Loucy (cell line): ENCODE results near the gene RALGPS1.

Experiments
- CTCF ChIP-seq: fragments of 200-600 bp; sonication (generic); conservative IDR thresholded peaks from 2 replicates; pipeline ENCODE4 v1.5.1; 2014; ENCODE audit warnings: mild to moderate bottlenecking, antibody characterized with exemption, low read length
- EZH2phosphoT487 ChIP-seq: fragments of 200-600 bp; IDR thresholded peaks from 2 replicates; pipeline ENCODE4 v1.6.1; 2018; ENCODE audit warnings: antibody characterized with exemption, mild to moderate bottlenecking, moderate library complexity, borderline replicate concordance

- TF ChIP-seq CTCF: no peak
- no peak for TF ChIP-seq EZH2phosphoT487
These were observed 34.2 kb upstream of the RALGPS1 start for GRCh38 chr9:126880226-126880946.
